ENCODE results near the gene ARHGEF7.

ARHGEF7 gene

DNA sequence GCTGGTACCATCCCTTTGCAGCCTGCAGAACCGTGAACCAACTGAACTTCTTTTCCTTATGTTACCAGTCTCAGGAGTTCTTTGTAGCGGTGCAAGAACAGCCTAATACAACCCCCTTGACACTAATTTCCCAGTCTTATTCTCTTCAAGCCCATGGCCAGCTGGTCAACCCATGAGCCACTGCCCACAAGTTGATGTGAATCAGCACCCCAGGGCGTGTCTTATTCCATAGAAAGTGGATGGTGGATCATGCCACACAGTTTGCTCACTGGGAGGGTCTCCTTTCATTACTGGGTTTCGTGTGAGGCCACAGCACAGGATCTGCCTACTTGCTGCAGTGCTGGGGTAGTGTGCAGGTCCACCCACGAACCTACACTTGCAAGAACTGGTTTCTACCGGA, 232.3 kb downstream of the ARHGEF7 start:
- no peak for DNase-seq (ENCODE audit: low spot score)
- TF ChIP-seq, protein P1, sequence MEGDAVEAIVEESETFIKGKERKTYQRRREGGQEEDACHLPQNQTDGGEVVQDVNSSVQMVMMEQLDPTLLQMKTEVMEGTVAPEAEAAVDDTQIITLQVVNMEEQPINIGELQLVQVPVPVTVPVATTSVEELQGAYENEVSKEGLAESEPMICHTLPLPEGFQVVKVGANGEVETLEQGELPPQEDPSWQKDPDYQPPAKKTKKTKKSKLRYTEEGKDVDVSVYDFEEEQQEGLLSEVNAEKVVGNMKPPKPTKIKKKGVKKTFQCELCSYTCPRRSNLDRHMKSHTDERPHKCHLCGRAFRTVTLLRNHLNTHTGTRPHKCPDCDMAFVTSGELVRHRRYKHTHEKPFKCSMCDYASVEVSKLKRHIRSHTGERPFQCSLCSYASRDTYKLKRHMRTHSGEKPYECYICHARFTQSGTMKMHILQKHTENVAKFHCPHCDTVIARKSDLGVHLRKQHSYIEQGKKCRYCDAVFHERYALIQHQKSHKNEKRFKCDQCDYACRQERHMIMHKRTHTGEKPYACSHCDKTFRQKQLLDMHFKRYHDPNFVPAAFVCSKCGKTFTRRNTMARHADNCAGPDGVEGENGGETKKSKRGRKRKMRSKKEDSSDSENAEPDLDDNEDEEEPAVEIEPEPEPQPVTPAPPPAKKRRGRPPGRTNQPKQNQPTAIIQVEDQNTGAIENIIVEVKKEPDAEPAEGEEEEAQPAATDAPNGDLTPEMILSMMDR (IDR thresholded peaks at IDR 0.05; ENCODE audit: extremely low read depth, missing control alignments), result no peak

DNA sequence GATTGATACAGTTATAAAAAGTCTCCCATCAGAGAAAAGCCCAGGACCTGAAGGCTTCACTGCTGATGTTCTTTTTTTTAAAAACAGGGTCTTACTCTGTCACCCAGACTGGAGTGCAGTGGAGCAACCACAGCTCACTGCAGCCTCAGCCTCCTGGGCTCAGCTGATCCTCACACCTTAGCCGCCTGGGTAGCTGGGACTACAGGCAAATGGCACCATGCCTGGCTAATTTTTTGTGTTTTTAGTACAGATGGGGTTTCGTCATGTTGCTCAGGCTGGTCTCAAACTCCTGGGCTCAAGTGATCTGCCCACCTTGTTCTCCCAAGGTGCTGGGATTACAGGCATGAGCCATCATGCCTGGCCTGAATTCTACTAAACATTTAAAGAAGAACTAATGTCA, 238.4 kb downstream of the ARHGEF7 start:
- no peak for DNase-seq (ENCODE audit: low spot score)
- TF ChIP-seq, protein P1 (IDR thresholded peaks at IDR 0.05; ENCODE audit: extremely low read depth, missing control alignments), result no peak

DNA sequence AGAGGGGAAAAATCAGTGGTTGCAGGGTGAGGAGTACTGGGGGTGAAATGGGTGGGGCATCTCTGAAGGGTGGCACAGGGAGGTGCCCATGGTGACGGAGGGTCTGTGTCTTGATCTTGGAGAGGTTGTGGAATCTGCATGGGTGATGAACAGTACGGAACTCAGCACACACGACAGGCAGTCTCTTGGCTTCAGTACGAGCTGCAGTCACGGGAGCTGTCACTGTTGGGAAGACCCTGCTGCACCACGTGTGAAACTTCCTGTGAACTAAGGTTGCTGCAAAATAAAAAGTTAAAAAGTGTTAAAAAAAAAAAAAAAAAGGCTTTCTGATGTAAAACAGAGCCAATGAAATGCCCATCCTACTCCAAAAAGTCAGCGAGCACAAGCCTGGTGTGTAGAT, 239.7 kb downstream of the ARHGEF7 start:
- TF ChIP-seq, protein P1 (IDR thresholded peaks at IDR 0.05; ENCODE audit: extremely low read depth, missing control alignments), result no peak
- DNase-seq (ENCODE audit: low spot score), result no peak
